DOHH2 (cell line): ENCODE measurements around the gene CPAMD8.

Experiments used
- H3F3A ChIP-seq: fragments of 200-600 bp; sonication (generic), shearing (Covaris generic); 2 replicates; pipeline ENCODE4 v1.6.0; 2016; ENCODE audit warnings: antibody characterized with exemption, mild to moderate bottlenecking; ENCODE audit not compliant: control insufficient read depth, insufficient read depth
- H3K27ac ChIP-seq: fragments of 200-600 bp; sonication (generic); 2 replicates; pipeline ENCODE4 v1.5.1; 2014; ENCODE audit warnings: low read depth, mild to moderate bottlenecking, low read length, moderate library complexity
- H3K27me3 ChIP-seq: fragments of 200-600 bp; sonication (generic); 2 replicates; pipeline ENCODE4 v1.6.1; 2014; ENCODE audit warnings: mild to moderate bottlenecking, low read length, mixed read lengths; ENCODE audit not compliant: control insufficient read depth
- H3K36me3 ChIP-seq: fragments of 200-600 bp; sonication (generic); 2 replicates; pipeline ENCODE4 v1.6.1; 2014; ENCODE audit warnings: mild to moderate bottlenecking, low read length, moderate library complexity, mixed read lengths; ENCODE audit not compliant: control insufficient read depth
- H3K4me1 ChIP-seq: fragments of 200-600 bp; sonication (generic); 2 replicates; pipeline ENCODE4 v1.6.1; 2014; ENCODE audit warnings: mild to moderate bottlenecking, low read length, mixed read lengths; ENCODE audit not compliant: control insufficient read depth
- H3K4me2 ChIP-seq: fragments of 200-600 bp; sonication (generic); 2 replicates; pipeline ENCODE4 v1.6.0; 2014; ENCODE audit warnings: mild to moderate bottlenecking, low read length, moderate library complexity
- H3K4me3 ChIP-seq: fragments of 200-600 bp; sonication (generic); 2 replicates; pipeline ENCODE4 v1.5.1; 2014; ENCODE audit warnings: mild to moderate bottlenecking, low read length, mixed read lengths
- H3K79me2 ChIP-seq: fragments of 200-600 bp; sonication (generic); 2 replicates; pipeline ENCODE4 v1.6.1; 2014; ENCODE audit warnings: mild to moderate bottlenecking, low read length, mixed read lengths; ENCODE audit not compliant: control insufficient read depth
- H3K9me2 ChIP-seq: fragments of 200-600 bp; sonication (generic); replicated peaks from 2 replicates; pipeline ENCODE4 v1.6.1; 2014; ENCODE audit warnings: mild to moderate bottlenecking, low read length, mixed read lengths; ENCODE audit not compliant: control insufficient read depth
- H3K9me3 ChIP-seq: fragments of 200-600 bp; sonication (generic); 2 replicates; pipeline ENCODE4 v1.6.1; 2014; ENCODE audit warnings: antibody characterized with exemption, low read length, mixed read lengths; ENCODE audit not compliant: control insufficient read depth, insufficient read depth
- H4K20me1 ChIP-seq: fragments of 200-600 bp; sonication (generic); 2 replicates; pipeline ENCODE4 v1.6.0; 2014; ENCODE audit warnings: low read depth, mild to moderate bottlenecking, antibody characterized with exemption, low read length, moderate library complexity; ENCODE audit not compliant: control insufficient read depth, insufficient read depth
- EZH2phosphoT487 ChIP-seq: fragments of 200-600 bp; sonication (generic); IDR thresholded peaks from 2 replicates; pipeline ENCODE4 v1.6.1; 2017; ENCODE audit warnings: borderline replicate concordance, mild to moderate bottlenecking, antibody characterized with exemption, low read length, moderate library complexity, mixed read lengths
- TF ChIP-seq, protein P1 (sequence below): fragments of 200-600 bp; sonication (generic); IDR thresholded peaks from one replicate; pipeline ENCODE4 v1.5.1; 2014; ENCODE audit warnings: antibody characterized with exemption, mild to moderate bottlenecking, low read depth, low read length; ENCODE audit not compliant: poor library complexity, severe bottlenecking

The CPAMD8 gene

DNA sequence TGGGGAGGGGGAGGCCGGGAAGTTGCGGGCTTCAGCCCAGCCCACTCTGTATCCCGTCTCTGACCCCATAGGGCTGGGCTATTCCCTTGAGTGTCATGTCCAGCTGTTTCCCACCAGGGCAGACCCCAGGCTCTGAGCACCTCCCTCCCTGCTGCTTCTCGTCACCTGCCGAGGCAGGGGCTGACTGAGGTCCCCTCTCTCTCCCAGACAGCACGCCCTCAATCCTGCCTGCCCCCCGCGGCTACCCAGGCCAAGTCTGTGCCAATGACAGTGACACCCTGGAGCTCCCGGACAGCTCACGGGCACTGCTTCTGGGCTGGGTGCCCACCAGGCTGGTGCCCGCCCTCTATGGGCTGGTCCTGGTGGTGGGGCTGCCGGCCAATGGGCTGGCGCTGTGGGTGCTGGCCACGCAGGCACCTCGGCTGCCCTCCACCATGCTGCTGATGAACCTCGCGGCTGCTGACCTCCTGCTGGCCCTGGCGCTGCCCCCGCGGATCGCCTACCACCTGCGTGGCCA is 137.2 kb downstream of the CPAMD8 start:
- H4K20me1 ChIP-seq, result no peaks in the 10 kb centered on the region
- peak overlapping the region; percentile 97 for H3K27ac ChIP-seq
- peaks cover 37% of the 10 kb centered on the region for H3K36me3 ChIP-seq
- peak overlapping the region; percentile 94 for H3K4me3 ChIP-seq
- peaks cover 37% of the 10 kb centered on the region for H3K79me2 ChIP-seq
- peaks cover 79% of the 10 kb centered on the region for H3K4me1 ChIP-seq
- H3F3A ChIP-seq, result peaks cover 42% of the 10 kb centered on the region
- no peaks in the 10 kb centered on the region for H3K9me2 ChIP-seq
- no peaks in the 10 kb centered on the region for H3K27me3 ChIP-seq
- peak overlapping the region; percentile 85 for H3K4me2 ChIP-seq
- no peaks in the 10 kb centered on the region for H3K9me3 ChIP-seq
- TF ChIP-seq, protein P1, sequence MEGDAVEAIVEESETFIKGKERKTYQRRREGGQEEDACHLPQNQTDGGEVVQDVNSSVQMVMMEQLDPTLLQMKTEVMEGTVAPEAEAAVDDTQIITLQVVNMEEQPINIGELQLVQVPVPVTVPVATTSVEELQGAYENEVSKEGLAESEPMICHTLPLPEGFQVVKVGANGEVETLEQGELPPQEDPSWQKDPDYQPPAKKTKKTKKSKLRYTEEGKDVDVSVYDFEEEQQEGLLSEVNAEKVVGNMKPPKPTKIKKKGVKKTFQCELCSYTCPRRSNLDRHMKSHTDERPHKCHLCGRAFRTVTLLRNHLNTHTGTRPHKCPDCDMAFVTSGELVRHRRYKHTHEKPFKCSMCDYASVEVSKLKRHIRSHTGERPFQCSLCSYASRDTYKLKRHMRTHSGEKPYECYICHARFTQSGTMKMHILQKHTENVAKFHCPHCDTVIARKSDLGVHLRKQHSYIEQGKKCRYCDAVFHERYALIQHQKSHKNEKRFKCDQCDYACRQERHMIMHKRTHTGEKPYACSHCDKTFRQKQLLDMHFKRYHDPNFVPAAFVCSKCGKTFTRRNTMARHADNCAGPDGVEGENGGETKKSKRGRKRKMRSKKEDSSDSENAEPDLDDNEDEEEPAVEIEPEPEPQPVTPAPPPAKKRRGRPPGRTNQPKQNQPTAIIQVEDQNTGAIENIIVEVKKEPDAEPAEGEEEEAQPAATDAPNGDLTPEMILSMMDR, result peak; percentile 8
- no peak for TF ChIP-seq EZH2phosphoT487

DNA sequence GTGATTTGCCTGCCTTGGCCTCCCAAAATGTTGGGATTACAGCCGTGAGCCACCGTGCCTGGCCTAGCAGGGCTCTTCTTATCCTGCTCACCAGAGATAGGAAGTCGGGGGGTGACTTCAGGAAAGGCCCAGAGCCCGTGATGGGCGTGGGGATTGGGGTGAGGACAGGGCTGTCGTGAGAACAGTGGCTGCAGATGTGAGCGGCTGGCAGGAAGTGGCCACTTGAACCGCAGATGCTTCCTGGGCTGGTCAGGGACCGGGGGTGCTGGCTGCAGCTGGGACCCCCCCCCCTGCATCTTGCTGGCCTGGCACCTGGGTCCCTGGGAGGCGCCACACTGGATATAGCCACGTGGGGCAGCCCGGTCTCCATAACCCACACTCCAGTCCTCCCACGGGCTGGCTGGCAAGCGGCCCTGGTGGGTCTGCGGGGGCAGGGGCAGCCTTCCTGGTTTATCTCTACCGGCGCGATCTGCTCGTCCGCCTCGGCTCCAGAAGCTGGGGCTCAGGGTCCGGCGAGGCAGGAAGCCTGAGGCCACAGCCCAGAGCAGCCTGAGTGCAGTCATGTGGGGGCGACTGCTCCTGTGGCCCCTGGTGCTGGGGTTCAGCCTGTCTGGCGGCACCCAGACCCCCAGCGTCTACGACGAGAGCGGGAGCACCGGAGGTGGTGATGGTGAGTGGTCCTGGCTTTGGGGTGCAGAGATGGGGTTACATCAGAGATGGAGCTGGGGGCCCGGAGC is 137.8 kb downstream of the CPAMD8 start, which contains the start of gene F2RL3:
F2RL3 (plus strand) TSS at position 371 of the 737 bp plus-strand sequence; CDS start at position 562, 191 bp downstream.
- Histone ChIP-seq H3K9me2 (no peaks in the 10 kb centered on the region), H3K27ac (peak within 1 kb of the TSS; percentile 97), H3K27me3 (no peaks in the 10 kb centered on the region), H3K4me2 (peak within 1 kb of the TSS; percentile 85), H3F3A (peaks cover 37% of the 10 kb centered on the region), H3K4me1 (peaks cover 75% of the 10 kb centered on the region), H3K4me3 (peak within 1 kb of the TSS; percentile 94), H3K9me3 (no peaks in the 10 kb centered on the region), H3K36me3 (peaks cover 36% of the 10 kb centered on the region), H4K20me1 (no peaks in the 10 kb centered on the region), H3K79me2 (peaks cover 36% of the 10 kb centered on the region)
- TF ChIP-seq, protein P1, result peak; percentile 18
- TF ChIP-seq EZH2phosphoT487, result no peak

DNA sequence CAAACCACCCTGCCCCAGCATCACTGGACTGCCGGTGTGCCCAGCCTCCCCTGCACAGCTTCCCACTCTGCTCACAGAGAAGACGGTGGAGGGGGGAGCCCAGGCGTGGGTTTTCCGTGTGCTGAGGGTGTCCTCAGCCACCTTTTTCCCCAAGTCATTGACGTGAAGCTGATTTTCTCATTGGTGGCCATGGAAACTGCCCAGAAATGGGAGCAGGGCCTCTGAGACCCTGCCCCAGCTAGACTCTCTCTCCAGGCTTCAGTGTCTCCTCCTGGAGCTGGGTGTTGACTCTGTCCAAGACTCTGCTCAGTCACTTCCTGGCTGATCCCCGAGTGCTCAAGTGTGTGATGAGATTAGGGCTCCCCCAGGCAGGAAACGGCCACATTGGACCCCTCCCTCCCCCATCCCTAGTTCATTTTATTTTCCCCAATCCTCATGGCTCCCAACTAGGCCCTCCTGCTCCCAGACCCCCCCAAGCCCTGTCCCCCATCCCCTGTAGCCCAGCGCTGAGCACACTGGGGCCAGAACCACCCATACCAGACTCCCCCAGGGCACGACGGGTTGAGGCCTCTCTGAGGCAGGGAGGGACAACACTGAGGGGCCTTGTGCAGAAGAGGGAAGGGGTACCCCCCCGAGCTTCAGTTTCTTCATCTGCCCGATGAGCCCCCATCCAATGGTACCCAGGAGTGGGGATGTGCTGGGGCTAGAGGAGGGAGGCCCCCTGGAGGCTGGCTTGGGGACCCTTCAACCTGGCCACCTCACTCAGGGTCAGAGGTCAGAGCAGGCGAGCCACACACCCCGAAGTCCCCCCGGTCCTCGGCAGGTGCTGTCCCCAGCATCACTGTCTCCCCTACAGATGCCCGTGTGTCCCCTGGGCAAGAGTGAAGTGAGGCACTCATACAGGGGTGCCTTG is 139.0 kb downstream of the CPAMD8 start:
- Histone ChIP-seq H3K9me2 (no peaks in the 10 kb centered on the region), H3F3A (peaks cover 27% of the 10 kb centered on the region), H3K9me3 (no peaks in the 10 kb centered on the region), H3K4me3 (peak overlapping the region; percentile 94), H4K20me1 (no peaks in the 10 kb centered on the region), H3K27ac (peak overlapping the region; percentile 97), H3K4me2 (peak overlapping the region; percentile 85), H3K79me2 (peaks cover 34% of the 10 kb centered on the region), H3K36me3 (peaks cover 32% of the 10 kb centered on the region), H3K27me3 (no peaks in the 10 kb centered on the region), H3K4me1 (peaks cover 63% of the 10 kb centered on the region)
- no peak for TF ChIP-seq EZH2phosphoT487
- TF ChIP-seq, protein P1, result peak; percentile 43
